CD4-positive, alpha-beta T cell treated with Interleukin-21 for 1 hour (primary cell): ENCODE measurements around the gene CNIH2.
"Not testable (repeated sequence)": the region's sequence is repeated elsewhere in the genome, so short reads cannot be mapped to it uniquely, and the experiment has no call there.

Experiments used
- DNase-seq: peaks from one replicate; pipeline ENCODE4 v3.0.0-alpha.2; 2020

The CNIH2 gene

GRCh38 chr11:66277471-66278362 lies at the start of gene CNIH2:
CNIH2 (plus strand) TSS chr11:66278175; CDS start chr11:66278457, 282 bp downstream.
- peak; percentile 56 for DNase-seq

- DNase-seq, result no peak
These were observed 49.5 kb upstream of the CNIH2 start for GRCh38 chr11:66228521-66228920.

GRCh38 chr11:66230156-66230555 lies 47.8 kb upstream of the CNIH2 start:
- DNase-seq, result no peak

- no peak for DNase-seq
These were observed 47.0 kb upstream of the CNIH2 start for GRCh38 chr11:66230978-66231377.

- no peak for DNase-seq
These were observed 46.4 kb upstream of the CNIH2 start for GRCh38 chr11:66231561-66231960.

- DNase-seq, result no peak
These were observed 45.2 kb upstream of the CNIH2 start for GRCh38 chr11:66232769-66233168.

GRCh38 chr11:66233301-66233700 lies 44.7 kb upstream of the CNIH2 start:
- DNase-seq, result no peak

DNA sequence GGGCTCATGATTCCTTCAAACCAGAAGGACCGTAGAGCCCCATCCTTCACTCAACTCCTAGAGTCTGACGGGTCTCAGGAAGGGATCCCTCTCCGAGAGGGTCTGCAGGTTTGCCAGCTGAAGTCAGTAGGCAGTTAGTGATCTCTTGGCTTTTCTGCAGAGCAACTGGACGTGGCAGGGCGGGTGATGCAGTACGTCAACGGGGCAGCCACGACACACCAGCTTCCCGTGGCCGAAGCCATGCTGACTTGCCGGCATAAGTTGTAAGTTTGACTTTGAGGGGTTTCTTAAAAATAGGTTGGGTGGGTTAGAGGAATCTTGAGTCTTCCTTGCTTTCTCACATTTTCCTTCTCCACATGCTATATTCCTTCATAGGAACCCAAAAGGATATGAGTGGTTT lies 42.8 kb upstream of the CNIH2 start:
- no peak for DNase-seq

GRCh38 chr11:66237867-66238266 lies 40.1 kb upstream of the CNIH2 start:
- DNase-seq, result no peak

GRCh38 chr11:66238786-66239413 lies 39.1 kb upstream of the CNIH2 start:
- DNase-seq, result no peak

DNA sequence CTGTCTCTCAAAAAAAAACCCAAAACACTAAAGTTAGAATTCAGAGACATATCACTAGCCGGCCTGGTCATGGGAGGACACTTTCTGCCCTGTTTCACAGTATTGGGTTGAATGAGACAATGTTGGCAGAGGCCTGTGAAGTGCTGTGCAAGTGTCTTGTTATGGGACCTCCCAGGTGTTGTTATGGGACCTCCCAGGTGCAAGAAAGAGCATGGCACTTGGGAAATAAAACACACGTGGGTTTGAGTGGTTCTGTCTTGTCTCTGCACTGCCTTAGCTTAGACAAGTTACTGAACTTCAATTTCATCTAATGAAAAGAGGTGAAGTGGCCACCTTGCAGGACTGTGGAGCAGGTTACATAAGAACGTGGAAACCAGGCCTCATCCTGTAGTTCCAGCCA lies 38.5 kb upstream of the CNIH2 start:
- no peak for DNase-seq

GRCh38 chr11:66239998-66240780 lies 37.8 kb upstream of the CNIH2 start:
- no peak for DNase-seq

- DNase-seq, result no peak
These were observed 37.2 kb upstream of the CNIH2 start for GRCh38 chr11:66240781-66241136.

- no peak for DNase-seq
These were observed 35.7 kb upstream of the CNIH2 start for GRCh38 chr11:66242095-66242765.

- no peak for DNase-seq
These were observed 34.0 kb upstream of the CNIH2 start for GRCh38 chr11:66243782-66244535.

DNA sequence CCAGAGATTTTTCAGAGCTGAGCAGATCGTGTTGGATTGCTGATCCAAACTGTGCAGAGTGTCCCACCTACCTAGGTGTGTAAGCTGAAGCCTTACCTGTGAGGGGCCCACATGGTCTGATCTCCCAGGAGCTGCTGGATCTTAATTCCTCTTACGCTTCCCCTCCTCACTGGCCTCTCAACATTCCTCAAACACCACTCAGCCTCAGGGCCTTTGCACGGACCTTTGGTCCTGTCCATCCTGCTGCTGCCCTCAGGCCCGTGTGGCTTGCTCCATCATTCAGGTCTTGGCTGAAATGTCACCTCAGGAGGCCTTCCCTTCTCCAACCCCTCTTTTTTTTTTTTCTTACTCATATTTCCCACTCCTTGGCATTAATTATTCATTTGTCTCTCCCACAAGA lies 30.7 kb upstream of the CNIH2 start:
- DNase-seq, result no peak

- no peak for DNase-seq
These were observed 30.2 kb upstream of the CNIH2 start for GRCh38 chr11:66247801-66248200.

GRCh38 chr11:66248903-66249302 lies 29.1 kb upstream of the CNIH2 start:
- no peak for DNase-seq

DNA sequence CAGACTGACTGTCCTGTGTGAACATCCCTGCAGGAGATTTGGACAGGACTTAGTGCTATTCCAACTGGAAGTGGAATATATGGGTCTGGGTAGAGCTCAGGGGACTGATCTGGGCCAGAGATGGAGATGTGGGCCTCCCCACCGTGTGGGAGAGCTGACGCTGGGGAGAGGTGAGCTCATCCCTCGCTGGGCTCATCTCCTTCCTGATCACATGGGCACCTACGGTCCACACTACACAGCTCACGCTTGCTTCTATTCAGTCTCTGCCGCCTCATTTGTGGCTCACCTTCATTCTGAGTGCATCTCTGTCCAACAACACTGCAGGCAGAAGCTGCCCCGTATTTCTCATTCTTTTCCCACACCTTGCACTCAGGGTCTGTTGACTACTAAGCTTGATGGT lies 26.2 kb upstream of the CNIH2 start:
- DNase-seq, result no peak

DNA sequence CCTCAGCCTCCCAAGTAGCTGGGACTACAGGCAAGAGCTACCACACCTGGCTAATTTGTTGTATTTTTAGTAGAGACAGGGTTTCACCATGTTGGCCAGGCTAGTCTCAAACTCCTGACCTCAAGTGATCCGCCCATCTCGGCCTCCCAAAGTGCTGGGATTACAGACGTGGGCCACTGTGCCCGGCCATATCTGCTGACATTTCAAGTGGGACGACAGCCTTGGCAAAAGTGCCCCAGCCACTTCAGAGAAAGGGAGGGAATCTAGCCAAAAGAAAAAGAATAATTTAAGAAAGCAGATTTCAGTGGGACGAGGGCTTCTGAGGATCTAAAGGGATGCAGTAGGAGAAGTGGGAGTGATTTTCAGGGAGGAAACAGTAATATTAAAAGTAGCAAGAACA lies 24.9 kb upstream of the CNIH2 start:
- DNase-seq, result not testable (repeated sequence)

DNA sequence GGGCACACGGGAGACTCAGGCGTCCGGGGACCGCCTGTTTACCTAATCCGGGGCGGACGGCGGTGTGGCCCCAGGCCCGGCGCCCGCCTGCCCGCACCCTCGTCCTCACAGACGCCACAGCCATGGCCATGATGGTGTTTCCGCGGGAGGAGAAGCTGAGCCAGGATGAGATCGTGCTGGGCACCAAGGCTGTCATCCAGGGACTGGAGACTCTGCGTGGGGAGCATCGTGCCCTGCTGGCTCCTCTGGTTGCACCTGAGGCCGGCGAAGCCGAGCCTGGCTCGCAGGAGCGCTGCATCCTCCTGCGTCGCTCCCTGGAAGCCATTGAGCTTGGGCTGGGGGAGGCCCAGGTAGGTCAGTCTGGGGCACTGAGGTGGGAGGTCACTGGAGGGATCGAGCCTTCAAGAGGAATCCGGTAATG lies 19.5 kb upstream of the CNIH2 start:
- no peak for DNase-seq

- DNase-seq, result no peak
These were observed 18.8 kb upstream of the CNIH2 start for GRCh38 chr11:66259225-66259624.
